SK-N-MC (cell line): Measurements from ENCODE around the gene CELA2A.

Experiments used
- EZH2 ChIP-seq: fragments of 200-600 bp; sonication (generic); IDR thresholded peaks from one replicate; pipeline ENCODE4 v1.6.1; 2017; ENCODE audit warnings: antibody characterized with exemption
- FOXP2 ChIP-seq: optimal IDR thresholded peaks from 2 replicates; pipeline ENCODE3; 2011; ENCODE audit warnings: mild to moderate bottlenecking, moderate library complexity; ENCODE audit not compliant: insufficient read depth; ENCODE audit errors: extremely low read length, control extremely low read depth
- POLR2AphosphoS5 ChIP-seq: IDR thresholded peaks from 2 replicates; pipeline ENCODE4 v1.6.1; 2012; ENCODE audit warnings: mild to moderate bottlenecking, low read depth, low read length, borderline replicate concordance

- TF ChIP-seq POLR2AphosphoS5 (no peak), EZH2 (no peak), FOXP2 (no peak)
Observed at GRCh38 chr1:15425521-15425920, 31.0 kb upstream of the CELA2A start.
